GM23338 (cell line): ENCODE results near the gene RTN4RL2. TPM values are rescaled to one million over a fixed set of nuclear protein-coding genes. Genes with fewer than 3 reads are reported as not detected.

Experiments used
- ATAC-seq: fragments of 200-7000 bp; cut with Tn5 transposase; 3 replicates; pipeline ENCODE4 v1.9.1; 2020
- DNase-seq: peaks from one replicate; pipeline ENCODE4 v3.0.0-alpha.2; 2015; ENCODE audit warnings: low spot score
- H2AFZ ChIP-seq: fragments of 200-600 bp; sonication (generic); 2 replicates; pipeline ENCODE4 v1.8.0; 2016; ENCODE audit warnings: antibody characterized with exemption, mild to moderate bottlenecking, moderate library complexity
- H3F3A ChIP-seq: fragments of 200-600 bp; sonication (generic); replicated peaks from 2 replicates; pipeline ENCODE4 v1.8.0; 2017; ENCODE audit warnings: antibody characterized with exemption, mixed run types, low read depth
- H3K27ac ChIP-seq: fragments of 200-600 bp; sonication (generic); 2 replicates; pipeline ENCODE4 v1.6.1; 2016; ENCODE audit warnings: low read depth
- H3K27me3 ChIP-seq: fragments of 200-600 bp; sonication (generic); 2 replicates; pipeline ENCODE4 v1.8.0; 2016; ENCODE audit warnings: mild to moderate bottlenecking, mixed run types, moderate library complexity; ENCODE audit not compliant: insufficient read depth
- H3K36me3 ChIP-seq: fragments of 200-600 bp; sonication (generic); 2 replicates; pipeline ENCODE4 v1.8.0; 2016; ENCODE audit warnings: mild to moderate bottlenecking; ENCODE audit not compliant: insufficient read depth
- H3K4me1 ChIP-seq: fragments of 200-600 bp; sonication (generic); 2 replicates; pipeline ENCODE4 v1.8.0; 2016; ENCODE audit warnings: mild to moderate bottlenecking, moderate library complexity; ENCODE audit not compliant: insufficient read depth
- H3K4me2 ChIP-seq: fragments of 200-600 bp; sonication (generic); 2 replicates; pipeline ENCODE4 v1.7.1; 2017; ENCODE audit warnings: mixed run types
- H3K4me3 ChIP-seq: fragments of 200-600 bp; sonication (generic); 2 replicates; pipeline ENCODE4 v1.6.1; 2016; ENCODE audit warnings: mixed run types
- H3K79me2 ChIP-seq: fragments of 200-600 bp; sonication (generic); replicated peaks from 2 replicates; pipeline ENCODE4 v1.8.0; 2017; ENCODE audit warnings: mild to moderate bottlenecking; ENCODE audit not compliant: insufficient read depth
- H3K9me2 ChIP-seq: fragments of 200-600 bp; sonication (generic); 2 replicates; pipeline ENCODE4 v1.8.0; 2017; ENCODE audit not compliant: insufficient read depth
- H4K20me1 ChIP-seq: fragments of 200-600 bp; sonication (generic); replicated peaks from 2 replicates; pipeline ENCODE4 v1.8.0; 2017; ENCODE audit warnings: mild to moderate bottlenecking; ENCODE audit not compliant: insufficient read depth
- H3K27ac Mint-ChIP-seq: 2 replicates; pipeline ENCODE4 v1.8.0; 2020; ENCODE audit warnings: inconsistent platforms, mild to moderate bottlenecking, moderate library complexity, mixed read lengths
- H3K27me3 Mint-ChIP-seq: 3 replicates; pipeline ENCODE4 v1.8.0; 2022; ENCODE audit warnings: low read depth, mild to moderate bottlenecking, moderate library complexity, mixed read lengths, inconsistent platforms; ENCODE audit not compliant: insufficient read depth, poor library complexity
- H3K36me3 Mint-ChIP-seq: 3 replicates; pipeline ENCODE4 v1.8.0; 2021; ENCODE audit warnings: low read depth, mild to moderate bottlenecking, inconsistent platforms, moderate library complexity, mixed read lengths
- H3K4me1 Mint-ChIP-seq: 3 replicates; pipeline ENCODE4 v1.8.0; 2020; ENCODE audit warnings: mild to moderate bottlenecking, inconsistent platforms, mixed read lengths
- H3K4me3 Mint-ChIP-seq: 3 replicates; pipeline ENCODE4 v1.8.0; 2021; ENCODE audit warnings: moderate library complexity, mild to moderate bottlenecking, inconsistent platforms, mixed read lengths
- H3K9me3 Mint-ChIP-seq: 3 replicates; pipeline ENCODE4 v1.8.0; 2020; ENCODE audit warnings: moderate library complexity, mild to moderate bottlenecking, inconsistent platforms, mixed read lengths
- CREB1 ChIP-seq: fragments of 250-450 bp; sonication (Bioruptor Pico); IDR thresholded peaks from 2 replicates; pipeline ENCODE4 v1.5.0; 2020; ENCODE audit warnings: low read depth, mild to moderate bottlenecking, moderate library complexity
- CTCF ChIP-seq, 2 experiments: fragments of 200-600 bp in 1 of 2; sonication (generic) in 1 of 2; conservative IDR thresholded peaks; 2 replicates each; pipeline versions ENCODE4 v1.5.1 to v1.6.1; 2016 to 2017; ENCODE audit warnings: antibody characterized with exemption in 2 of 2, low read depth in 2 of 2, mild to moderate bottlenecking in 2 of 2, moderate library complexity in 1 of 2
- ETS1 ChIP-seq: IDR thresholded peaks from 2 replicates; pipeline ENCODE4 v1.6.1; 2016; ENCODE audit warnings: antibody characterized with exemption
- EZH2 ChIP-seq: fragments of 200-600 bp; sonication (generic); IDR thresholded peaks from one replicate; pipeline ENCODE4 v1.8.0; 2017; ENCODE audit warnings: antibody characterized with exemption, mild to moderate bottlenecking, low read depth; ENCODE audit not compliant: unreplicated experiment
- EZH2phosphoT487 ChIP-seq: fragments of 200-600 bp; sonication (generic); IDR thresholded peaks from one replicate; pipeline ENCODE4 v1.8.1; 2018; ENCODE audit warnings: antibody characterized with exemption; ENCODE audit not compliant: unreplicated experiment
- NANOG ChIP-seq: IDR thresholded peaks from 2 replicates; pipeline ENCODE4 v1.6.1; 2016; ENCODE audit warnings: antibody characterized with exemption, borderline replicate concordance
- POLR2AphosphoS5 ChIP-seq: IDR thresholded peaks from 2 replicates; pipeline ENCODE4 v1.6.1; 2016; ENCODE audit warnings: antibody characterized with exemption, low read depth
- REST ChIP-seq: IDR thresholded peaks from one replicate; pipeline ENCODE4 v1.6.1; 2018; ENCODE audit warnings: antibody characterized with exemption; ENCODE audit not compliant: unreplicated experiment
- STAT1 ChIP-seq: IDR thresholded peaks from one replicate; pipeline ENCODE4 v1.6.1; 2016; ENCODE audit warnings: antibody characterized with exemption; ENCODE audit not compliant: unreplicated experiment
- ZNF331 ChIP-seq: fragments of 250-450 bp; sonication (Bioruptor Pico); IDR thresholded peaks from 2 replicates; pipeline ENCODE4 v1.5.0; 2020; ENCODE audit warnings: low read depth, mild to moderate bottlenecking, moderate library complexity
- polyA plus RNA-seq: library from polyadenylated mRNA; unstranded; fragments of >200 nt; fragmentation: Nextera tagmentation; extraction: Ambion mirVana; gene quantifications from 2 replicates; pipeline ENCODE4 v1.2.1, GENCODE V29; 2016
- total RNA-seq: library from RNA; depleted of rRNA; stranded (reverse); fragments of >200 nt; shearing (Covaris generic); gene quantifications from 2 replicates; pipeline ENCODE4 v1.2.3, GENCODE V29; 2014

RTN4RL2 gene
- total and polyA plus RNA-seq, 2 experiments from 2014 or later = 13.9 to 15.9 TPM

- TF ChIP-seq CTCF (conservative IDR thresholded peaks at IDR 0.05; ENCODE audit: low read depth in 2 of 2) (no peak), CREB1 (CRISPR knock-in tag) (no peak), REST (no peak), ZNF331 (CRISPR knock-in tag) (no peak), EZH2phosphoT487 (no peak), STAT1 (no peak)
These were observed 24.3 kb upstream of the RTN4RL2 start (continued) for GRCh38 chr11:57436031-57436430.

- Histone ChIP-seq H3K79me2 (no peaks in the 10 kb centered on the region), H3K4me3 (no peak overlapping the region), H4K20me1 (no peaks in the 10 kb centered on the region), H3K36me3 (no peaks in the 10 kb centered on the region), H3K4me1 (no peaks in the 10 kb centered on the region), H3K9me2 (no peaks in the 10 kb centered on the region), H2AFZ (no peak overlapping the region), H3K27me3 (no peaks in the 10 kb centered on the region), H3K27ac (no peak overlapping the region), H3K4me2 (no peak overlapping the region), H3F3A (no peaks in the 10 kb centered on the region)
- H3K27ac Mint-ChIP-seq = no peak overlapping the region
- no peaks in the 10 kb centered on the region for H3K36me3 Mint-ChIP-seq
- DNase-seq (no peak), ATAC-seq (no peak)
- no peaks in the 10 kb centered on the region for H3K4me1 Mint-ChIP-seq
- H3K9me3 Mint-ChIP-seq = no peaks in the 10 kb centered on the region; the same call in 2 of the 3 replicates
- H3K27me3 Mint-ChIP-seq = peaks cover 2% of the 10 kb centered on the region
- no peak overlapping the region for H3K4me3 Mint-ChIP-seq
- no peak for TF ChIP-seq REST
- no peak for TF ChIP-seq POLR2AphosphoS5
- no peak for TF ChIP-seq EZH2
- no peak for TF ChIP-seq CTCF (conservative IDR thresholded peaks at IDR 0.05; ENCODE audit: low read depth in 2 of 2)
- TF ChIP-seq NANOG = no peak
- TF ChIP-seq CREB1 (CRISPR knock-in tag) = no peak
- no peak for TF ChIP-seq ETS1
These were observed 21.7 kb upstream of the RTN4RL2 start for GRCh38 chr11:57438345-57439285.
